Ishikawa (cell line): ENCODE results near the gene NSL1.

Experiments used
- CEBPB ChIP-seq: IDR thresholded peaks from 2 replicates; pipeline ENCODE4 v1.6.1; 2012
- CREB1 ChIP-seq: IDR thresholded peaks from 2 replicates; pipeline ENCODE4 v1.6.1; 2012; ENCODE audit warnings: low read depth
- EGR1 ChIP-seq: IDR thresholded peaks from 2 replicates; pipeline ENCODE4 v1.6.1; 2012
- EP300 ChIP-seq: IDR thresholded peaks from 2 replicates; pipeline ENCODE4 v1.6.1; 2012; ENCODE audit warnings: borderline replicate concordance
- FOXM1 ChIP-seq: IDR thresholded peaks from 2 replicates; pipeline ENCODE4 v1.6.1; 2012; ENCODE audit warnings: low read depth, borderline replicate concordance
- NFIC ChIP-seq: IDR thresholded peaks from 2 replicates; pipeline ENCODE4 v1.6.1; 2012
- RAD21 ChIP-seq: IDR thresholded peaks from 2 replicates; pipeline ENCODE4 v1.6.1; 2012; ENCODE audit warnings: low read depth
- TAF1 ChIP-seq: IDR thresholded peaks from 2 replicates; pipeline ENCODE4 v1.6.1; 2012; ENCODE audit warnings: low read depth, mild to moderate bottlenecking
- TCF12 ChIP-seq: IDR thresholded peaks from 2 replicates; pipeline ENCODE4 v1.6.1; 2012; ENCODE audit warnings: low read depth
- TEAD4 ChIP-seq: IDR thresholded peaks from 2 replicates; pipeline ENCODE4 v1.6.1; 2012
- YY1 ChIP-seq: IDR thresholded peaks from 2 replicates; pipeline ENCODE4 v1.6.1; 2012; ENCODE audit warnings: low read depth
- ZBTB7A ChIP-seq: IDR thresholded peaks from 2 replicates; pipeline ENCODE4 v1.6.1; 2012; ENCODE audit warnings: low read depth
- TF ChIP-seq, protein P1 (sequence below): IDR thresholded peaks from 2 replicates; pipeline ENCODE4 v1.6.1; 2012
- TF ChIP-seq, protein P2 (sequence below): IDR thresholded peaks from 2 replicates; pipeline ENCODE4 v1.6.1; 2012; ENCODE audit warnings: low read depth, mild to moderate bottlenecking
- TF ChIP-seq, protein P3 (sequence below): IDR thresholded peaks from 2 replicates; pipeline ENCODE4 v1.6.1; 2012

NSL1 gene

DNA sequence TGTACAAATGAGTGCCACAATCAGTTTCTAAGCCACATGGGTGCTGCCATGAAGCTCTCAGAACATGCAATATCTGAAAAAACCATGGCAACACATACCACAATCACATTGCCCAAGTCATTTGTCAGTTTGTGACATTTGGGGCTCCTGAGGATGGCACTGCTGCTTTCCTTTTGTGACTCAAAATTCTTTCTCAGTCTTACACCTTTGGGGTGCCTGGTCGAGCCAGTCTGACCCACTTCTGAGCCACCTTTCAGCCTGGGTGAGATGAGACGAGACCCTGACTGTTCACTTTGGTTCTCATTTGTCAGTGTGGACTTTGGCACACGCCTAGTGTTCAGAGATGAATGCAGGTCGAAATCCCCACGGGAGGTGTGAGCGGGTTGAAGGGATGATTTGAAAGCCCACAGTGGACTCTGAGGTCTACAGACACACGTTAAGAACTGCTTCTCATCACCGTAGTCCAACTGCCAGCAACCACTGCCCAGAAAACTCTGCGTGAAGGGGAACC, 100.0 kb downstream of the NSL1 start:
- no peak for TF ChIP-seq EP300
- TF ChIP-seq YY1, result no peak
- no peak for TF ChIP-seq NFIC
- no peak for TF ChIP-seq ZBTB7A
- TF ChIP-seq, protein P1, sequence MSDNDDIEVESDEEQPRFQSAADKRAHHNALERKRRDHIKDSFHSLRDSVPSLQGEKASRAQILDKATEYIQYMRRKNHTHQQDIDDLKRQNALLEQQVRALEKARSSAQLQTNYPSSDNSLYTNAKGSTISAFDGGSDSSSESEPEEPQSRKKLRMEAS, result no peak
- TF ChIP-seq, protein P2, sequence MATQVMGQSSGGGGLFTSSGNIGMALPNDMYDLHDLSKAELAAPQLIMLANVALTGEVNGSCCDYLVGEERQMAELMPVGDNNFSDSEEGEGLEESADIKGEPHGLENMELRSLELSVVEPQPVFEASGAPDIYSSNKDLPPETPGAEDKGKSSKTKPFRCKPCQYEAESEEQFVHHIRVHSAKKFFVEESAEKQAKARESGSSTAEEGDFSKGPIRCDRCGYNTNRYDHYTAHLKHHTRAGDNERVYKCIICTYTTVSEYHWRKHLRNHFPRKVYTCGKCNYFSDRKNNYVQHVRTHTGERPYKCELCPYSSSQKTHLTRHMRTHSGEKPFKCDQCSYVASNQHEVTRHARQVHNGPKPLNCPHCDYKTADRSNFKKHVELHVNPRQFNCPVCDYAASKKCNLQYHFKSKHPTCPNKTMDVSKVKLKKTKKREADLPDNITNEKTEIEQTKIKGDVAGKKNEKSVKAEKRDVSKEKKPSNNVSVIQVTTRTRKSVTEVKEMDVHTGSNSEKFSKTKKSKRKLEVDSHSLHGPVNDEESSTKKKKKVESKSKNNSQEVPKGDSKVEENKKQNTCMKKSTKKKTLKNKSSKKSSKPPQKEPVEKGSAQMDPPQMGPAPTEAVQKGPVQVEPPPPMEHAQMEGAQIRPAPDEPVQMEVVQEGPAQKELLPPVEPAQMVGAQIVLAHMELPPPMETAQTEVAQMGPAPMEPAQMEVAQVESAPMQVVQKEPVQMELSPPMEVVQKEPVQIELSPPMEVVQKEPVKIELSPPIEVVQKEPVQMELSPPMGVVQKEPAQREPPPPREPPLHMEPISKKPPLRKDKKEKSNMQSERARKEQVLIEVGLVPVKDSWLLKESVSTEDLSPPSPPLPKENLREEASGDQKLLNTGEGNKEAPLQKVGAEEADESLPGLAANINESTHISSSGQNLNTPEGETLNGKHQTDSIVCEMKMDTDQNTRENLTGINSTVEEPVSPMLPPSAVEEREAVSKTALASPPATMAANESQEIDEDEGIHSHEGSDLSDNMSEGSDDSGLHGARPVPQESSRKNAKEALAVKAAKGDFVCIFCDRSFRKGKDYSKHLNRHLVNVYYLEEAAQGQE, result no peak
- no peak for TF ChIP-seq RAD21
- no peak for TF ChIP-seq CEBPB
- TF ChIP-seq EGR1, result no peak
- no peak for TF ChIP-seq TCF12
- no peak for TF ChIP-seq CREB1
- no peak for TF ChIP-seq TEAD4

DNA sequence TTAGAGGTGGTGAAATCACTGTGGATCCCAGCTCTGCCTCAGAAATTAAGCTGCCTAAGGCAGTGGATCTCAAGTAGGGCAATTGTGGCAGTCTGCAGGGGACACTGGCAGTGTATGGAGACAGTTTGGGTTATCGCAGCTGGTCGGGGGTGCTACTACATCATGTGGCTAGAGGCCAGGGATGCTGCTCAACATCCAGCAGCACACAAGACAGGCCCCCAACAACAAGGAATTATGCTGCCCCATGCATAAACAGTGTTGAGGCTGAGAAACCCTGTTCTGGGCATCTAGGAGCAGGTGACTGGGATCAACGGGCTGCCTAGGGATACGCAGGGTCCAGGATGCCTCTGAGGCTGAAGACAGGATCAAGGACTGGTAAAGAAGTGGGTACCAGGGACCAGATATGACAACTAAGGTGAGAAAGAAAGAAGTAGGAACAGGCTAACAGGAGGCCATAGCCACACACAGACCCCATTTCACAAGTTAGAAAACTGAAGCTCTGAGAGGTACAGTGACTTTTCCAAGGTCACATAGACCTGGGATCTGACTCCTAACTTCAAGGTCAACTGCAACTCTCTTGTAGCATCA, 100.7 kb downstream of the NSL1 start:
- TF ChIP-seq, protein P2, result no peak
- TF ChIP-seq CREB1, result no peak
- TF ChIP-seq EP300, result no peak
- no peak for TF ChIP-seq TEAD4
- TF ChIP-seq, protein P3, sequence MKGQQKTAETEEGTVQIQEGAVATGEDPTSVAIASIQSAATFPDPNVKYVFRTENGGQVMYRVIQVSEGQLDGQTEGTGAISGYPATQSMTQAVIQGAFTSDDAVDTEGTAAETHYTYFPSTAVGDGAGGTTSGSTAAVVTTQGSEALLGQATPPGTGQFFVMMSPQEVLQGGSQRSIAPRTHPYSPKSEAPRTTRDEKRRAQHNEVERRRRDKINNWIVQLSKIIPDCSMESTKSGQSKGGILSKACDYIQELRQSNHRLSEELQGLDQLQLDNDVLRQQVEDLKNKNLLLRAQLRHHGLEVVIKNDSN, result no peak
- TF ChIP-seq ZBTB7A, result no peak
- TF ChIP-seq, protein P1, result no peak
- no peak for TF ChIP-seq YY1
- no peak for TF ChIP-seq FOXM1

DNA sequence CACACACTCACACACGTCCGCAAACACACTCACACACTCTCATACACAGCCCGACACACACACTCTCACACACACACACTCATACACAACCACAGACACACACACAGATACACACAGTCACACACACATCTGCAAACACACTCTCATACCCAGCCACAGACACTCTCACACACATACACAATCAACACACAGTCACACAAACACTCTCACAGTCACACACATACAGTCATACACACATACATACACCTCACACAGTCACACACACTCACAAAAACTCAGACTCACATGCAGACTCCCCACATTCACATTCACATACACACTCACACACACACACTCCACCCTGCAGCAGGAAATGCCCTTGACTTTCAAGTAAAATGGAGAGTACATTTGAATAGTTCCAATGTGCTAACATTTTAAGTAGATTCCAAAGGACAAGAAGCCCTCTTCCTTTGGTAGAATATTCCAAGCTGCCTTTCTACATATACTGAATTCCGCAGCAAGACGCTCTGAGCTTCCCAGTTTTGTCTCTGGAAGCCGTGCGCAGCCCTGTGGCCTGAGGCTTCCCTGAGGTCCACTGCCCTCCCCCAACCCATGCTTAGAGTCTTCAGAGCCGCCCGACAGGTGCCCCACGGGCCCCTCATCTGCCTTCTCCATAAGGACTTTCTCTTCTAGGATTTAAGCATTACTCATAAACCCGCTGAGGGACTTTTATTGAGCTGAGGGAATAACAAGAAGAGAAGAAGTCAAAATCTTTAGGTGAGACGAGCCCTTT, 101.6 kb downstream of the NSL1 start:
- TF ChIP-seq YY1 (no peak), CEBPB (no peak), RAD21 (no peak), TCF12 (no peak), ZBTB7A (no peak), TEAD4 (no peak), FOXM1 (no peak), EP300 (no peak)
- TF ChIP-seq, protein P2, result no peak

DNA sequence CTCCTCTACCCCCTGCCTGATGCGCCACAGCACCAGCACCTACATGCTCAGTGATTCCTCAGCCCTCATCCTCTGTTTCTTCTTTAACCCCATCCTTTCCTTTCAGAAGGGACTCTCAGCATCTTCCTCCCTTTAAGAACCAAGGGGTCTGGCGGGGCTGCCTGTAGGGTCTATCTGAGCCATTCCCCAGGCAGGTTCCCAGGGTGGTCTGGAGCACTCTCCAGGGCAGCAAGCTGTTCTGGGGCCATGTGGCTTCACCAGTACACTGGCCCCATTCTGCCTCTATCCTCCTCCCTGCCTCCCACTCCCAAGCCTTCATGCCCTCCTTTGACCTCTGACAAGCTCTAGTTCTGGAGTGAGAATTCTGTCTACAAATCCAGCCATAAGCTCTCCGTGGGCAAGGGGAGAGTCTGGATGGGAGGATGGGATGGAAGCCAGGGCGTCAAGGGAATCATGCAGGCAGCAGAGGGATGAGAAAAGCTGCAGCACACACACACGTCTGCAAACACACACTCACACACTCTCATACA, 102.3 kb downstream of the NSL1 start:
- TF ChIP-seq, protein P1, result no peak
- TF ChIP-seq EGR1 (no peak), TAF1 (no peak), EP300 (no peak), CEBPB (no peak)
